HepG2 (cell line): ENCODE data around the gene ATE1. TPM values are rescaled to one million over a fixed set of nuclear protein-coding genes. Genes with fewer than 3 reads are reported as not detected.

ENCODE experiments used
- ATAC-seq: fragments of 200-7000 bp; cut with Tn5 transposase; 3 replicates; pipeline ENCODE4 v1.9.1; 2020; ENCODE audit warnings: mild to moderate bottlenecking, moderate library complexity
- BruUV-seq: library from RNA; stranded (reverse); fragments of 400-500 nt; replicated peaks from 2 replicates; lab custom pipeline; 2021; lab: Mats Ljungman, UMichigan
- CTCF ChIA-PET: fragments of 300-600 bp; formaldehyde crosslinking; extraction: SDS; loops from one replicate; lab custom pipeline; 2021; ENCODE audit warnings: low total read pairs, inconsistent platforms, low intra/inter-chr PET ratio; lab: Yijun Ruan, JAX
- POLR2A ChIA-PET: fragments of 350-600 bp; sonication (Branson Sonifier 250); formaldehyde crosslinking; loops from one replicate; lab custom pipeline; 2020; ENCODE audit warnings: antibody characterized with exemption, inconsistent platforms; lab: Yijun Ruan, JAX
- DNase-seq: peaks from one replicate; pipeline ENCODE4 v3.0.0-alpha.2; 2015; ENCODE audit warnings: low spot score
- FAIRE-seq: peaks from 3 replicates; lab custom pipeline; 2011; peaks lifted over from hg19 to GRCh38; lab: Jason Lieb, UNC
- H2AFZ ChIP-seq: one replicate; pipeline ENCODE4 v1.6.1; 2011; ENCODE audit warnings: low read length, inconsistent platforms
- H3K27ac ChIP-seq: fragments of 300-600 bp; 3 replicates; pipeline ENCODE4 v1.8.0; 2011; ENCODE audit warnings: mixed run types, mild to moderate bottlenecking, mixed read lengths, low read length, inconsistent platforms; ENCODE audit not compliant: insufficient read depth; ENCODE audit errors: extremely low read length
- H3K27me3 ChIP-seq, 2 experiments: fragments of 200-600 bp in 1 of 2; 2 replicates in 1 of 2; 3 replicates in 1 of 2; pipeline versions ENCODE4 v1.6.0 to v1.8.0; 2011; ENCODE audit warnings: low read length in 2 of 2, mild to moderate bottlenecking in 2 of 2, moderate library complexity in 2 of 2, inconsistent platforms in 1 of 2; ENCODE audit not compliant: insufficient read depth in 2 of 2, control insufficient read depth in 1 of 2
- H3K36me3 ChIP-seq, 2 experiments: fragments of 200-600 bp in 1 of 2; replicated peaks in 1 of 2; 2 replicates in 1 of 2; 3 replicates in 1 of 2; pipeline versions ENCODE4 v1.5.1 to v1.8.0; 2011; ENCODE audit warnings: low read length in 2 of 2, inconsistent platforms in 1 of 2; ENCODE audit not compliant: insufficient read depth in 2 of 2, control insufficient read depth in 1 of 2
- H3K4me1 ChIP-seq: 2 replicates; pipeline ENCODE4 v1.5.1; 2012; ENCODE audit warnings: low read length, inconsistent platforms; ENCODE audit not compliant: insufficient read depth
- H3K4me2 ChIP-seq: 2 replicates; pipeline ENCODE4 v1.6.0; 2011; ENCODE audit warnings: low read depth, low read length, inconsistent platforms
- H3K4me3 ChIP-seq, 3 experiments: fragments of 200-600 bp in 1 of 3; sonication (generic), shearing (Covaris generic) in 1 of 3; replicated peaks in 1 of 3; 2 replicates each; pipeline ENCODE4 v1.5.1; 2011 to 2016; ENCODE audit warnings: low read length in 3 of 3, inconsistent platforms in 2 of 3, low read depth in 2 of 3, mild to moderate bottlenecking in 2 of 3, control low read depth in 1 of 3, mixed read lengths in 1 of 3; ENCODE audit not compliant: insufficient read depth in 1 of 3
- H3K79me2 ChIP-seq: one replicate; pipeline ENCODE4 v1.6.1; 2011; ENCODE audit warnings: low read length, inconsistent platforms; ENCODE audit not compliant: insufficient read depth
- H3K9ac ChIP-seq: 2 replicates; pipeline ENCODE4 v1.6.0; 2011; ENCODE audit warnings: mild to moderate bottlenecking, low read depth, low read length, inconsistent platforms; ENCODE audit not compliant: insufficient read depth
- H3K9me3 ChIP-seq: 2 replicates; pipeline ENCODE4 v1.5.1; 2012; ENCODE audit warnings: mild to moderate bottlenecking, low read length
- H4K20me1 ChIP-seq: 2 replicates; pipeline ENCODE4 v1.6.0; 2011; ENCODE audit warnings: inconsistent platforms, mild to moderate bottlenecking, low read length, moderate library complexity; ENCODE audit not compliant: insufficient read depth
- ATM ChIP-seq: fragments of 450-650 bp; IDR thresholded peaks from 2 replicates; pipeline ENCODE4 v1.7.1; 2017; ENCODE audit warnings: mild to moderate bottlenecking, borderline replicate concordance
- DZIP1 ChIP-seq: sonication (generic); formaldehyde crosslinking; IDR thresholded peaks from 2 replicates; pipeline ENCODE4 v1.5.0; 2020; ENCODE audit warnings: mild to moderate bottlenecking, missing genetic modification reagents
- FOXK1 ChIP-seq: sonication (generic); formaldehyde crosslinking; IDR thresholded peaks from 2 replicates; pipeline ENCODE4 v1.4.0; 2020; ENCODE audit warnings: low read depth, missing genetic modification reagents, borderline replicate concordance
- FOXO1 ChIP-seq: sonication (generic); formaldehyde crosslinking; IDR thresholded peaks from 2 replicates; pipeline ENCODE4 v1.4.0; 2020; ENCODE audit warnings: missing genetic modification reagents
- KLF13 ChIP-seq: sonication (generic); formaldehyde crosslinking; IDR thresholded peaks from 2 replicates; pipeline ENCODE4 v1.4.0; 2020; ENCODE audit warnings: mild to moderate bottlenecking, missing genetic modification reagents
- MAFF ChIP-seq: IDR thresholded peaks from 2 replicates; pipeline ENCODE4 v1.6.1; 2011; ENCODE audit warnings: low read depth, low read length, improper control_type of control experiment
- MLLT10 ChIP-seq: sonication (generic); formaldehyde crosslinking; IDR thresholded peaks from 2 replicates; pipeline ENCODE4 v1.4.0; 2020; ENCODE audit warnings: missing genetic modification reagents
- NFE2L1 ChIP-seq: sonication (generic); formaldehyde crosslinking; IDR thresholded peaks from 2 replicates; pipeline ENCODE4 v1.4.0; 2020; ENCODE audit warnings: missing genetic modification reagents, mild to moderate bottlenecking, borderline replicate concordance
- ZNF230 ChIP-seq: sonication (generic); formaldehyde crosslinking; IDR thresholded peaks from 2 replicates; pipeline ENCODE4 v1.4.0; 2020; ENCODE audit warnings: mild to moderate bottlenecking, missing genetic modification reagents
- ZNF639 ChIP-seq: conservative IDR thresholded peaks from 2 replicates; pipeline ENCODE4 v1.6.1; 2018; ENCODE audit warnings: missing genetic modification reagents
- ZNF7 ChIP-seq: IDR thresholded peaks from 2 replicates; pipeline ENCODE4 v1.6.1; 2016; ENCODE audit warnings: missing biosample characterization, missing genetic modification reagents
- ZNF800 ChIP-seq: sonication (generic); formaldehyde crosslinking; IDR thresholded peaks from 2 replicates; pipeline ENCODE4 v1.4.0; 2020; ENCODE audit warnings: missing genetic modification reagents
- WGBS: methylation state at CpG from one replicate; pipeline ENCODE4 v1.1.6; 2017; ENCODE audit warnings: low lambda C conversion rate; 5-methylcytosine and 5-hydroxymethylcytosine counted together
- in situ Hi-C: cut with HindIII; loops from 2 replicates; pipeline ENCODE4 v1.10.0; 2017; ENCODE audit warnings: low pct_unique_long_range_greater_than_20kb; ENCODE audit not compliant: extremely low pct_ligation_motif_present
- intact Hi-C: fragments of 100-400 bp; cut with micrococcal nuclease; formaldehyde crosslinking; loops from one replicate; pipeline ENCODE4 v1.10.0; 2022; ENCODE audit not compliant: unreplicated experiment
- polyA plus RNA-seq, 8 experiments: library from polyadenylated mRNA; depleted of rRNA in 3 of 8; stranded (reverse) in 7 of 8; unstranded in 1 of 8; fragments of >200 nt; fragmentation: Illumina TruSeq in 4 of 8; extraction: Trizol in 4 of 8; gene quantifications; 2 replicates each; pipeline versions ENCODE4 v1.2.1 to v1.2.3, GENCODE V29; 2011 to 2016; ENCODE audit warnings: low read depth in 4 of 8, missing spikeins in 1 of 8, mixed read lengths in 1 of 8; ENCODE audit not compliant: insufficient read depth in 1 of 8
- total RNA-seq, 5 experiments: library from RNA; depleted of rRNA; stranded (reverse); fragments of >200 nt; fragmentation: Illumina TruSeq; extraction: Trizol; gene quantifications; 2 replicates each; pipeline ENCODE4 v1.2.3, GENCODE V29; 2016; ENCODE audit warnings: low read depth in 1 of 5

Gene ATE1
- total and polyA plus RNA-seq, 2 of the 13 experiments (the other 11 are each of a cell fraction or from before 2014, with no cell fraction given) = 17.5 to 42.2 TPM

GRCh38 chr10:121788717-121789116 is 139.1 kb downstream of the ATE1 start:
- ATAC-seq (no peak), DNase-seq (no peak), FAIRE-seq (no peak)
- 80% methylated on average over 3 of the region's 3 CpGs for WGBS
- H3K9me3 ChIP-seq = no peaks in the 10 kb centered on the region
- H3K36me3 ChIP-seq = peaks cover 7 to 41% of the 10 kb centered on the region in 2 experiments; a peak in 4 of 5 replicates
- H3K4me3 ChIP-seq = no peak overlapping the region
- no peak overlapping the region for H3K4me2 ChIP-seq
- H3K79me2 ChIP-seq = no peaks in the 10 kb centered on the region
- BruUV-seq = no TSS peak
- no peak overlapping the region for H3K27ac ChIP-seq
- ChIA-PET POLR2A (no interaction called here), CTCF (no interaction called here)
- TF ChIP-seq MLLT10 (CRISPR knock-in tag) (no peak), ZNF639 (CRISPR knock-in tag) (no peak), DZIP1 (no peak)
- in situ Hi-C loops = no loop called here
- H3K27me3 ChIP-seq = no peaks in the 10 kb centered on the region
- no peaks in the 10 kb centered on the region for H4K20me1 ChIP-seq
- no peak overlapping the region for H3K9ac ChIP-seq
- intact Hi-C loops = no loop called here
- no peaks in the 10 kb centered on the region for H3K4me1 ChIP-seq
- H2AFZ ChIP-seq = no peak overlapping the region

- H2AFZ ChIP-seq = no peak overlapping the region
- DNase-seq (no peak), FAIRE-seq (no peak), ATAC-seq (no peak)
- no peaks in the 10 kb centered on the region for H4K20me1 ChIP-seq
- intact Hi-C loops = no loop called here
- no peaks in the 10 kb centered on the region for H3K4me1 ChIP-seq
- in situ Hi-C loops = no loop called here
- H3K79me2 ChIP-seq = no peaks in the 10 kb centered on the region
- no peak overlapping the region for H3K4me3 ChIP-seq
- H3K9ac ChIP-seq = no peak overlapping the region
- BruUV-seq = TSS peak; percentile 29
- 96% methylated on average over 3 of the region's 3 CpGs for WGBS
- ChIA-PET CTCF (no interaction called here), POLR2A (no interaction called here)
- H3K4me2 ChIP-seq = no peak overlapping the region
- no peaks in the 10 kb centered on the region for H3K9me3 ChIP-seq
- no peak overlapping the region for H3K27ac ChIP-seq
- H3K36me3 ChIP-seq = peaks cover 7 to 41% of the 10 kb centered on the region in 2 experiments; a peak in 4 of 5 replicates
- no peaks in the 10 kb centered on the region for H3K27me3 ChIP-seq
- TF ChIP-seq ZNF7 (CRISPR knock-in tag) = no peak
- no peak for TF ChIP-seq FOXK1
- TF ChIP-seq ATM = no peak
- TF ChIP-seq ZNF800 (CRISPR knock-in tag) = no peak
- no peak for TF ChIP-seq NFE2L1
- no peak for TF ChIP-seq ZNF230 (CRISPR knock-in tag)
- TF ChIP-seq KLF13 (CRISPR knock-in tag) = no peak
- TF ChIP-seq FOXO1 (CRISPR knock-in tag) = no peak
- no peak for TF ChIP-seq MAFF
These were observed 139.7 kb downstream of the ATE1 start for GRCh38 chr10:121788115-121788514.
